ENCODE measurements around the gene IARS2.
"Not testable (repeated sequence)": the region's sequence is repeated elsewhere in the genome, so short reads cannot be mapped to it uniquely, and the experiment has no call there.

The IARS2 gene

DNA sequence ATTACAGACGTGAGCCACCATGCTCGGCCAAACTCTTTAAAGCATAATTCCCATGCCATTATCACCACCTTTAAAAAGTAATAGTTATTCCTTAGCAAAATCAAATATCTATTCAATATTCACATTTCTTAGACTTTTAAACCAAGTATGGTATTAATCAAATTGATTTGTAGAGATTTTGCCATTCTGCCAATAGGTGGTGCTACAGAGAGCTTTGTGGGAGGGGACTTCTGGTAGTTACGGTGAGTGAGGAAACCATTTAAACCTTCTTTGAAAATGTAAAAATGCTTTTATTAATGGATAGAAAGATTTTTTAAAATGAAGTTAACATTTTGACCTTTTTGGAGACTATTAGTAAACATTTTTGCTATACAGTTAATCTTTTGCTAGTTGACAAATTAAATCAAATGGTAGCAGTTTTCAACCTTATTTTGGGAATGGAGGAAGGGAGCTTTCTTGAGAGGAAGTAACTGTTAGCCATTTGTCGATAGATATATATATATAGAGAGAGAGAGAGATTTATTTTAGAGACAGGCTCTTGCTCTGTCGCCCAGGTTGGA is 19.3 kb downstream of the IARS2 start:
- peak; percentile 6 to 72 for DNase-seq

DNA sequence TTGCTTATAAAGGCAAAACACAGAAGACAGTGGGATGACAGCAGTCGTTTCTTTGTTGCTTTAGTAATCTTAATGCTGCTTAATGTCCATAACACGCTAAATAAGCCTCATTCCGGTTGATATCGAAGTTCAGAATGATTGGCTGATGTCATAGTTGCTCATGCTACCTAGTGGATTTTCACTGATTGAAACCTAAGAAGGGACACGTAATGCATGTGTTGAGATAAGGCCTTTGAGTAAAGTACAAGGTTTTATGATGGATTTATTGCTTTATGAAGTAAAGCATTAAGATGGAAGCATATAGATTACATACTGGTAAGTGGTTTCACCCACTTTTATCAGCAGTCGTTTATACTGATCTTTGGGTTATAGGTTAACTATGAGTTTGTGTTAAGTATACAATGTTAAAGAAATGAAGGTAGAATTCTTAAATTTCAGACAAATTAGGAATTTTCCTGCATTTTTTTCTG is 25.1 kb downstream of the IARS2 start:
- no peak for DNase-seq

DNA sequence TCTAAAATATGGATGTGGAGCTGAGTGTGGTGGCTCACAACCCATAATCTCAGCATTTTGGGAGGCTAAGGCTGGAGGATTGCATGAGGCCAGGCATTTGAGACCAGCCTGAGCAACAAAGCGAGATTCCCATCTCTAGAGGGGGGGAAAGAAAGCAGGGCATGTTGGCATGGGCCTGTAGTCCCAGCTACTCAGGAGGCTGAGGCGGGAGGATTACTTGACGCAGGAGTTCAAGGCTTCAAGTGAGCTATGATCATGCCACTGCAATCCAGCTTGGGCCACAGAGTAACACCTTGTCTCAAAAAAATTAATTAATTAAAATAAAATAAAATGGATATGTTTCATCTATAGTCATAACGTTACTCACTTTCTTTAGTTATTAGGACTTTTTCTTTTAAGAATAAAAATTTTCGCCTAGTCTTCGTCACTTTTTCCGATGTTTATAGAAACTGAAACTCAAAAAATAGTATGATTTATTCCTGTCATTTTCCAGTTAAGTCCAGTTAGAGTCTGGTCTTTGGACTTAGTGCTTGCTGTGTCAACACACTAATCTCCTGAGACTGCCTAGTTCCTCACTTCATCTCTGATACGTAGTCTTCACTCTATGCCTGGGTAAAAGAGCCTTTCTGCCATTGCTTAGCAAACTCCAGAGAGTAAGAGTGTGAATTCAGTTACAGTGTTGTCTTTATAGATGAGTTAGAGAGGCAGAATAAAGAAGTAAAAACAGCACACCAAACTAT is 28.0 kb downstream of the IARS2 start:
- no peak for DNase-seq

GRCh38 chr1:220123066-220123465 is 29.1 kb downstream of the IARS2 start:
- no peak for DNase-seq

GRCh38 chr1:220123889-220124288 is 30.0 kb downstream of the IARS2 start:
- DNase-seq, result peak in 1 of 2 donors; percentile 22

GRCh38 chr1:220124542-220124941 is 30.6 kb downstream of the IARS2 start:
- DNase-seq, result no peak

- no peak for DNase-seq
Observed at GRCh38 chr1:220127076-220127475, 33.1 kb downstream of the IARS2 start.

- DNase-seq, result no peak
Observed at GRCh38 chr1:220129479-220130210, 35.7 kb downstream of the IARS2 start.

- DNase-seq, result no peak
Observed at GRCh38 chr1:220135755-220136154, 41.8 kb downstream of the IARS2 start.

- DNase-seq, result peak in 1 of 2 donors; percentile 58
Observed at GRCh38 chr1:220137019-220137786, 43.3 kb downstream of the IARS2 start.

DNA sequence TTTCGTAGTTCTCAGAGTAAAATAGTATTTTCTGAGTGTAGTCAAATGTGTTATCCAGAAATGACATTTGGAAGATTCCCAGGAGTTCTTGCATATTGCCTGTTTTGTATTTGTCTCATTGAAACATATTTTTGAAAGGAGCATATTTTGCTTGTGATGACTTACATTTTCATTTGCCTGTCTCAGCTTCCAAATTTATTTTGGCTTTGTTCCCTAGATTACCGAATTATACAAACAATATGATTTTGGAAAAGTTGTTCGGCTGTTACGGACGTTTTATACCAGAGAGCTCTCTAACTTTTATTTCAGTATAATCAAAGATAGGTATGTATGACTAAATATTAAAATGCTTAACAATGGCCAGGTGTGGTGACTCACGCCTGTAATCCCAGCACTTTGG is 46.0 kb downstream of the IARS2 start:
- no peak for DNase-seq

DNA sequence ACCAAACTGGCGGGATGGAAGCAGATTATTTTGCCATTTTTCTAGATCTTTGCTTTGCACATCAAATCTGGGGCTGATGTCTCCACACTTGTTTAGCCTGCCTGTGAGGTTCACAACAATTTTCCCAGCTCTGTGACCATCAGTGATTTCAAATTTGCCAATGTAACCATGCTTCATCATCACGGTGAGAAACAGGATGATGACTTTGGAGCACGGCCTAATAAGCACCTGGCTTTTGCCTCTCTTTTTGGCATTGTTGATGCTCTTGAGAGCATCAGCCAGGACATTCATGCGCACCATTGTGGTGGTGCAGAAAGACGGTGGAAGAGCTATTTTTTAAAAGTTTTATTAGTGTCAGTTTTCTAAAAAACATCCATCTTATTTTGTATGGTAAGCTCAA is 50.1 kb downstream of the IARS2 start:
- DNase-seq, result no peak

DNA sequence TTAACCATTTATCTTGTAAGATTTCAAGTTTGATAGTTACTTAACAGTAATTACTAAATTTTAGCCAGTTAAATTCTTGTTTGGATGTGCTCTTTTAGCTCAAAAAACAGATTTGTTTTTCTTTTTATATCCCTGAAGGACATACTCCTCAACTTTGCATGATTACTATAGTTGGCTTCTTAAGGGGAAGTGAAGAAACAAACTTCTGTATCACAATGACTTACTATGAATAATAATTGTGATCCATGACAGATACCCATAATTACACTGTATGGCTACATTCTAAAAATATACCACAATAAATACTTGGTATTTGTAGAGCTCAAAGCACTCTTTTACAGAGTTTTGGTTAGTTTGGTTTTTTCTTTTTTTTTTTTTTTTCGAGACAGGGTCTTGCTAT is 55.8 kb downstream of the IARS2 start:
- DNase-seq, result no peak

GRCh38 chr1:220151454-220151853 is 57.5 kb downstream of the IARS2 start:
- DNase-seq, result no peak

DNA sequence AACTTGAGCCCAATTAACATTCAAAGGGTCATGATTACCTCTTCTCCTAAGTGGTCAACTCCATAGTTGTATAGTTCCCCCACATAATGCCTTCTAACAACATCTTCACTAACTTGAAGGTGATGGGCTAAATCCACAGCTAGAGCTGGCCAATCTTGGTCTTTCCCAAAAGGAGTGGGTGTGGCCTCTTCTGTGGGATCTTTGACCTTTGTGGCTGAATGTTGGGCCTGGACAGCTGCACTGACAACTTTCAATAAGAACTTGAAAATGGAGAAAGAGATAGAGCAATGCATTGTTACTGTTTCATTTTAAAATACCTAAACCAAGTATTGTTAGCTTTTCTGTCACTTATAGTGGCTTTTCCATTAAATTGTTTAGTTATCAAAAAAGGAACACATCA is 59.2 kb downstream of the IARS2 start:
- no peak for DNase-seq

DNA sequence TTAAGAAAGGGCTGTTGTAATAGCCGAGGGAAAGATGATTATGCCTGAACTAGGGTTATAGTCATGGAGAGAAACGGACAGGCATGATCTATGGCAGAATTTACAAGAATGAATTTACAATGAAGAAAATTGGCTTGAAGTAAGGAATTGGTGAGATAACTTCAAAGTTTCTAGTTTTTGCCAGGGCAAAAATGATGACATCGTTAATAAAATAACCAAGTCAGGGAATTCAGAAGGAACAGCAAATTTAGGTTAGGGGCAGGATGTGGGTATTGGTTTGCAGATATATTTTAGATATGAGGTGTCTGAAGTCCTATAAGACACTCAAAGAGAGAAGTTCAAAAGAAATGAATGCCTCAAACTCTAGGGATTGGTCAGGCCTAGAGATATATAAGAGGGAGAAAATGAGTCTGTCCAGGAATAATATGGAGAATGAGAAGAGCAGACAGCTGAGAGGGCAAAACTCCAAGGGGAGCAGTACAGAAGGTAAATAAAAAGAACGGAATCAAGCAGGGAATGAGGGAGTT is 62.8 kb downstream of the IARS2 start:
- no peak for DNase-seq

- DNase-seq, result no peak
Observed at GRCh38 chr1:220157738-220158137, 63.8 kb downstream of the IARS2 start.

DNA sequence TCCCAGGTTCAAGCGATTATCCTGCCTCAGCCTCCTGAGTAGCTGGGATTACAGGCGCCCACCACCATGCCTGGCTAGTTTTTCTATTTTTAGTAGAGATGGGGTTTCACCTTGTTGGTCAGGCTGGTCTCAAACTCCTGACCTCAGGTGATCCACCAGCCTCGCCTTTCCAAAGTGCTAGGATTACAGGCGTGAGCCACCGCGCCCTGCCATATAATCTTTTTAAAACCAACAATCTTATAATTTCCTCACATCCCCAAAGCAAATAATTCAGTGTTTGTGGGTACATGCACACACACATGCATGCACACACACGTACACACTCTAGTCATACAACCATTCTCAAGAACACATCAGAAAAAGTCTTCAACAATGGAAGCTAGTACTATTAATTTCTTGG is 64.6 kb downstream of the IARS2 start:
- not testable (repeated sequence) for DNase-seq

DNA sequence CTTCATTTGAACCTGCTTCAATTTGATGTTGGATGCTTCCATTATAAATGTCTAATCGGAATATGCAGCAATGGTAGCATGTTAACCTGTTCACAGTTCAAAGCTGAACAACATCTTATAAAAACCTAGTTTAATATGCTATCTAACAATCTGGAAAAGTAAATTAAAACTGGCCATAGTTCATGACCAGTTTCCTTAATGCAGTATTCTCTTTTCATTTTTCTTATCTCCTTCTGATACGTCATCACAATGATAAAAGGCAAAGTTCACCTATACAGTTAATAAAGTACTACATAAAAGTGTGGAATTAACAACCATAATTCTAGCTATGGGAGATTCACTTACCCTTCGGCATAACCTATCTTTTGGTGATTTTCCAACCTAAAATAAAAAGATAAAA is 65.1 kb downstream of the IARS2 start:
- DNase-seq, result no peak

- DNase-seq, result no peak
Observed at GRCh38 chr1:220160027-220160426, 66.1 kb downstream of the IARS2 start.

DNA sequence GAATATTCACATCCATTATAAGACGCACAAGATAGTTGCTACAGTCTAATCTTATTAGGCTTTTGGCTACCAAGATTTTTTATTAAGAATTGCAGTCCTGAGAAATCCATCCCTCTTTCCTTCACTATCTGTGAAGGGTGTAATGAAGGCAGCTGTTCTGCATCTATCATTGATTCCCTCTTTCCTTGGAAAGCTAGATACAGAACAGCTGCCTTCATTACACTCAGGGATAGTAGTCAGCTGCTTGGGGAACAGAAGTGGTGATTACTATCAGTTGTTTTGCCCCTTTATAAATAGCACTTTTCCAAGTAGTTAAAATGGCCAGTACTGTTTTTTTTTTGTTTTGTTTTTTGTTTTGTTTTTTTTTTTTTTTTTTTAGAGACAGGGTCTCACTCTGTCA is 70.2 kb downstream of the IARS2 start:
- no peak for DNase-seq

- DNase-seq, result no peak
Observed at GRCh38 chr1:220164517-220164916, 70.6 kb downstream of the IARS2 start.

DNA sequence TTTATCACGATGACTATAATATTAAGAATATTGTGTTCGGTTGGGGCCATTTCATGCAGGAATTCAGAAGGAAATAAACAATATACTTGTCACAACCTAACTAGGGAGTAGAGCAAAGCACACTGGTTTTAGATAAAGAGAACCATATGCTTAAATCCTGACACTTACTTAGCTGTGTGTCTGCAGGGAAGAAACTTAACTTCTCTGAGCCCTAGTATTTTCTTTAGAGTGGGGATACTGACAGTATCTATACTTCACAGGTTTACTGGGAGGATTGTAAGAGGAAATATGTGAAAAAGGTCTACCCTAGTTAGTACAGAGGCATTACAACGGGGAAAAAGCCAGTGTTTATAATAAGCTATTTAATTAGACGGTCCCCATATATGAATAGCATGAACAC is 72.9 kb downstream of the IARS2 start:
- no peak for DNase-seq

Data from CD4-positive, alpha-beta T cell treated with Interferon alpha-2 for 1 hour (primary cell).